Omental fat pad (tissue), 4 donors: ENCODE data around the gene B2M. TPM values are rescaled to one million over a fixed set of nuclear protein-coding genes. Genes with fewer than 3 reads are reported as not detected.
"Not testable (repeated sequence)": the region's sequence is repeated elsewhere in the genome, so short reads cannot be mapped to it uniquely, and the experiment has no call there.

Experiments
- ATAC-seq: fragments of 150-250 bp; one replicate; pipeline ENCODE4 v1.9.1; 2016; ENCODE audit warnings: mild to moderate bottlenecking, moderate library complexity; ENCODE audit not compliant: low FRiP score
- DNase-seq: peaks from one replicate; pipeline ENCODE4 v3.0.0-alpha.2; 2019; ENCODE audit warnings: low spot score
- total RNA-seq, 4 donors: library from RNA; depleted of rRNA; stranded (reverse); fragments of >200 nt; gene quantifications; one replicate each; pipeline ENCODE4 v1.1.0, GENCODE V29; 2016
- TF ChIP-seq, protein P1 (sequence below), 3 donors: fragments of 450-650 bp; IDR thresholded peaks; one replicate each; pipeline ENCODE4 v1.5.1; 2016 to 2017; ENCODE audit warnings: antibody characterized with exemption in 3 of 3, mild to moderate bottlenecking in 3 of 3, moderate library complexity in 2 of 3

B2M gene
- total RNA-seq, 4 donors from 2014 or later = 3,373 to 5,667 (median 4,138) TPM

DNA sequence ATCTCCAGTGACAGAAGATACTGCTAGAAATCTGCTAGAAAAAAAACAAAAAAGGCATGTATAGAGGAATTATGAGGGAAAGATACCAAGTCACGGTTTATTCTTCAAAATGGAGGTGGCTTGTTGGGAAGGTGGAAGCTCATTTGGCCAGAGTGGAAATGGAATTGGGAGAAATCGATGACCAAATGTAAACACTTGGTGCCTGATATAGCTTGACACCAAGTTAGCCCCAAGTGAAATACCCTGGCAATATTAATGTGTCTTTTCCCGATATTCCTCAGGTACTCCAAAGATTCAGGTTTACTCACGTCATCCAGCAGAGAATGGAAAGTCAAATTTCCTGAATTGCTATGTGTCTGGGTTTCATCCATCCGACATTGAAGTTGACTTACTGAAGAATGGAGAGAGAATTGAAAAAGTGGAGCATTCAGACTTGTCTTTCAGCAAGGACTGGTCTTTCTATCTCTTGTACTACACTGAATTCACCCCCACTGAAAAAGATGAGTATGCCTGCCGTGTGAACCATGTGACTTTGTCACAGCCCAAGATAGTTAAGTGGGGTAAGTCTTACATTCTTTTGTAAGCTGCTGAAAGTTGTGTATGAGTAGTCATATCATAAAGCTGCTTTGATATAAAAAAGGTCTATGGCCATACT lies 4.0 kb downstream of the B2M start:
- no peak for ATAC-seq
- no peak for DNase-seq
- TF ChIP-seq, protein P1, sequence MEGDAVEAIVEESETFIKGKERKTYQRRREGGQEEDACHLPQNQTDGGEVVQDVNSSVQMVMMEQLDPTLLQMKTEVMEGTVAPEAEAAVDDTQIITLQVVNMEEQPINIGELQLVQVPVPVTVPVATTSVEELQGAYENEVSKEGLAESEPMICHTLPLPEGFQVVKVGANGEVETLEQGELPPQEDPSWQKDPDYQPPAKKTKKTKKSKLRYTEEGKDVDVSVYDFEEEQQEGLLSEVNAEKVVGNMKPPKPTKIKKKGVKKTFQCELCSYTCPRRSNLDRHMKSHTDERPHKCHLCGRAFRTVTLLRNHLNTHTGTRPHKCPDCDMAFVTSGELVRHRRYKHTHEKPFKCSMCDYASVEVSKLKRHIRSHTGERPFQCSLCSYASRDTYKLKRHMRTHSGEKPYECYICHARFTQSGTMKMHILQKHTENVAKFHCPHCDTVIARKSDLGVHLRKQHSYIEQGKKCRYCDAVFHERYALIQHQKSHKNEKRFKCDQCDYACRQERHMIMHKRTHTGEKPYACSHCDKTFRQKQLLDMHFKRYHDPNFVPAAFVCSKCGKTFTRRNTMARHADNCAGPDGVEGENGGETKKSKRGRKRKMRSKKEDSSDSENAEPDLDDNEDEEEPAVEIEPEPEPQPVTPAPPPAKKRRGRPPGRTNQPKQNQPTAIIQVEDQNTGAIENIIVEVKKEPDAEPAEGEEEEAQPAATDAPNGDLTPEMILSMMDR (IDR thresholded peaks at IDR 0.05) = no peak

DNA sequence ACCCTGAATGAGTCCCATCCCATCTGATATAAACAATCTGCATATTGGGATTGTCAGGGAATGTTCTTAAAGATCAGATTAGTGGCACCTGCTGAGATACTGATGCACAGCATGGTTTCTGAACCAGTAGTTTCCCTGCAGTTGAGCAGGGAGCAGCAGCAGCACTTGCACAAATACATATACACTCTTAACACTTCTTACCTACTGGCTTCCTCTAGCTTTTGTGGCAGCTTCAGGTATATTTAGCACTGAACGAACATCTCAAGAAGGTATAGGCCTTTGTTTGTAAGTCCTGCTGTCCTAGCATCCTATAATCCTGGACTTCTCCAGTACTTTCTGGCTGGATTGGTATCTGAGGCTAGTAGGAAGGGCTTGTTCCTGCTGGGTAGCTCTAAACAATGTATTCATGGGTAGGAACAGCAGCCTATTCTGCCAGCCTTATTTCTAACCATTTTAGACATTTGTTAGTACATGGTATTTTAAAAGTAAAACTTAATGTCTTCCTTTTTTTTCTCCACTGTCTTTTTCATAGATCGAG lies 4.5 kb downstream of the B2M start:
- DNase-seq (no peak), ATAC-seq (no peak)
- TF ChIP-seq, protein P1 (IDR thresholded peaks at IDR 0.05) = no peak

DNA sequence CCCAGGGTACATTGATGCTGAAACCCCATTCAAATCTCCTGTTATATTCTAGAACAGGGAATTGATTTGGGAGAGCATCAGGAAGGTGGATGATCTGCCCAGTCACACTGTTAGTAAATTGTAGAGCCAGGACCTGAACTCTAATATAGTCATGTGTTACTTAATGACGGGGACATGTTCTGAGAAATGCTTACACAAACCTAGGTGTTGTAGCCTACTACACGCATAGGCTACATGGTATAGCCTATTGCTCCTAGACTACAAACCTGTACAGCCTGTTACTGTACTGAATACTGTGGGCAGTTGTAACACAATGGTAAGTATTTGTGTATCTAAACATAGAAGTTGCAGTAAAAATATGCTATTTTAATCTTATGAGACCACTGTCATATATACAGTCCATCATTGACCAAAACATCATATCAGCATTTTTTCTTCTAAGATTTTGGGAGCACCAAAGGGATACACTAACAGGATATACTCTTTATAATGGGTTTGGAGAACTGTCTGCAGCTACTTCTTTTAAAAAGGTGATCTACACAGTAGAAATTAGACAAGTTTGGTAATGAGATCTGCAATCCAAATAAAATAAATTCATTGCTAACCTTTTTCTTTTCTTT lies 5.8 kb downstream of the B2M start:
- TF ChIP-seq, protein P1 (IDR thresholded peaks at IDR 0.05) = no peak
- ATAC-seq (no peak), DNase-seq (no peak)

DNA sequence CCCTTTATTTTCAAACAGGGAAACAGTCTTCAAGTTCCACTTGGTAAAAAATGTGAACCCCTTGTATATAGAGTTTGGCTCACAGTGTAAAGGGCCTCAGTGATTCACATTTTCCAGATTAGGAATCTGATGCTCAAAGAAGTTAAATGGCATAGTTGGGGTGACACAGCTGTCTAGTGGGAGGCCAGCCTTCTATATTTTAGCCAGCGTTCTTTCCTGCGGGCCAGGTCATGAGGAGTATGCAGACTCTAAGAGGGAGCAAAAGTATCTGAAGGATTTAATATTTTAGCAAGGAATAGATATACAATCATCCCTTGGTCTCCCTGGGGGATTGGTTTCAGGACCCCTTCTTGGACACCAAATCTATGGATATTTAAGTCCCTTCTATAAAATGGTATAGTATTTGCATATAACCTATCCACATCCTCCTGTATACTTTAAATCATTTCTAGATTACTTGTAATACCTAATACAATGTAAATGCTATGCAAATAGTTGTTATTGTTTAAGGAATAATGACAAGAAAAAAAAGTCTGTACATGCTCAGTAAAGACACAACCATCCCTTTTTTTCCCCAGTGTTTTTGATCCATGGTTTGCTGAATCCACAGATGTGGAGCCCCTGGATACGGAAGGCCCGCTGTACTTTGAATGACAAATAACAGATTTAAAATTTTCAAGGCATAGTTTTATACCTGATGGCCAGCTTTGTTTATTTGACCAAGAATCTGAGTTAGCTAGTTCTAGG lies 7.0 kb downstream of the B2M start:
- ATAC-seq = no peak
- TF ChIP-seq, protein P1 (IDR thresholded peaks at IDR 0.05) = no peak
- DNase-seq = no peak

GRCh38 chr15:44718927-44719292 lies 7.6 kb downstream of the B2M start:
- ATAC-seq (no peak), DNase-seq (no peak)
- TF ChIP-seq, protein P1 (IDR thresholded peaks at IDR 0.05) = no peak

DNA sequence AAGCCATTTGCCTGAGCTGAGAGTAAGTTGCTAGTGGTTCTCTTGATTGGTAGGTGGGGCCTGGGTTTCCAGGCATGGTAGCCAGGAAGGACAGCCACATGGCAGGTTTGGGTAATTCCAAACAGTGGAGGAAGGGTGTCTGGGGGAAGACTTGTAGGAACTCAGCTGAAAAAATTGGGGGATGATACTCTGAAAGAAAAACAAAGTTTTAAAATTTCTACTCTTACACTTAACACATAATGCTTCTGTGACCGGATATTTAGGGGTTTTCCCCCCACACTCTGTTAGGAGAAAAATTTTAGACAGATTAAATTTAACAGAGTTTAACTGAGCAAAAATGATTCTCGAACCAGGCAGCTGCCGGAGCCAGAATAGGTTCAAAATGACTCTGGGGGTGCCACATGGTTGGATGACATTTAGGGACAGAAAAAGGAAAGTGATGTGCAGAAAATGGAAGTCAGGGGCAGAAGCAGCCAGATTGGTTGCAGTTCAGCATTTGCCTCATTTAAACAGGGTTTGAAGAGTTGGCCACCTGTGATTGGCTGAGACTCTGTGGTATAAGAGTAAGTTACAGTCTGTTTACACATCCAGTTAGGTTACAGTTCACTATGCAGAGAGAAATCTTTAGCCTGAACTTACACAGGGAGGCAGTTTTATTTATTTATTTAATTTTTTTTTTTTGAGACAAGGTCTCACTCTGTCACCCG lies 8.1 kb downstream of the B2M start:
- TF ChIP-seq, protein P1 (IDR thresholded peaks at IDR 0.05) = no peak
- ATAC-seq (no peak), DNase-seq (no peak)

- not testable (repeated sequence) for ATAC-seq, DNase-seq
Observed at GRCh38 chr15:44720000-44720435, 8.7 kb downstream of the B2M start.
